ENCODE measurements around the gene AVEN. TPM values are rescaled to one million over a fixed set of nuclear protein-coding genes. Genes with fewer than 3 reads are reported as not detected.

AVEN gene
- total RNA-seq, 2 donors from 2014 or later, result 18.9 to 20.7 TPM

- Mint-ChIP-seq H3K27me3 (ENCODE audit: insufficient read depth) (peaks cover 29% of the 10 kb centered on the region), H3K27ac (no peak overlapping the region), H3K9me3 (peaks cover 11% of the 10 kb centered on the region), H3K36me3 (ENCODE audit: low read depth) (no peaks in the 10 kb centered on the region), H3K4me1 (peaks cover 5% of the 10 kb centered on the region), H3K4me3 (no peak overlapping the region)
- H3K4me1 ChIP-seq (ENCODE audit: control insufficient read depth, insufficient read depth, low read length), result peaks cover 5% of the 10 kb centered on the region
- no peak for TF ChIP-seq CTCF (conservative IDR thresholded peaks at IDR 0.05)
- no peaks in the 10 kb centered on the region for H3K36me3 ChIP-seq (ENCODE audit: control insufficient read depth, insufficient read depth, low read length)
- H3K9me3 ChIP-seq (ENCODE audit: control insufficient read depth, low read length), result peaks cover 5% of the 10 kb centered on the region
- WGBS, 2 experiments (ENCODE audit: insufficient coverage in 1 of 2, insufficient read length in 1 of 2), result 91 to 94% methylated on average over 2 of the region's 2 CpGs
- no peak for DNase-seq
- no peaks in the 10 kb centered on the region for H3K27me3 ChIP-seq (ENCODE audit: control insufficient read depth, insufficient read depth, low read length, poor library complexity, severe bottlenecking)
- H3K4me3 ChIP-seq (ENCODE audit: low read length), result no peak overlapping the region
- H3K27ac ChIP-seq (ENCODE audit: low read depth, low read length), result no peak overlapping the region
- H3K9ac ChIP-seq (ENCODE audit: extremely low read depth, low read length, poor library complexity, severe bottlenecking), result no peak overlapping the region
Observed at GRCh38 chr15:34043813-34044212, 4.8 kb upstream of the AVEN start.

- no peak overlapping the region for H3K4me3 ChIP-seq (ENCODE audit: low read length)
- Mint-ChIP-seq H3K27me3 (ENCODE audit: insufficient read depth) (peaks cover 29% of the 10 kb centered on the region), H3K4me1 (peaks cover 5% of the 10 kb centered on the region), H3K27ac (no peak overlapping the region), H3K36me3 (ENCODE audit: low read depth) (no peaks in the 10 kb centered on the region), H3K9me3 (peaks cover 7% of the 10 kb centered on the region), H3K4me3 (no peak overlapping the region)
- no peak for DNase-seq
- H3K9ac ChIP-seq (ENCODE audit: extremely low read depth, low read length, poor library complexity, severe bottlenecking), result no peak overlapping the region
- WGBS, 2 experiments (ENCODE audit: insufficient coverage in 1 of 2, insufficient read length in 1 of 2), result 80% methylated on average over 1 of the region's 1 CpG; no CpG with 5 or more reads in 1 of the 2 experiments
- no peak overlapping the region for H3K27ac ChIP-seq (ENCODE audit: low read depth, low read length)
- peaks cover 5% of the 10 kb centered on the region for H3K4me1 ChIP-seq (ENCODE audit: control insufficient read depth, insufficient read depth, low read length)
- H3K27me3 ChIP-seq (ENCODE audit: control insufficient read depth, insufficient read depth, low read length, poor library complexity, severe bottlenecking), result no peaks in the 10 kb centered on the region
- H3K9me3 ChIP-seq (ENCODE audit: control insufficient read depth, low read length), result peaks cover under 1% of the 10 kb centered on the region
- no peak for TF ChIP-seq CTCF (conservative IDR thresholded peaks at IDR 0.05)
- H3K36me3 ChIP-seq (ENCODE audit: control insufficient read depth, insufficient read depth, low read length), result no peaks in the 10 kb centered on the region
Observed at GRCh38 chr15:34043391-34043790, 4.4 kb upstream of the AVEN start.

- H3K36me3 Mint-ChIP-seq (ENCODE audit: low read depth), result no peaks in the 10 kb centered on the region
- H3K27ac ChIP-seq (ENCODE audit: low read depth, low read length), result no peak overlapping the region
- H3K4me1 Mint-ChIP-seq, result peaks cover 8% of the 10 kb centered on the region
- DNase-seq, result no peak
- no peaks in the 10 kb centered on the region for H3K36me3 ChIP-seq (ENCODE audit: control insufficient read depth, insufficient read depth, low read length)
- 63 to 100% methylated on average over 1 of the region's 1 CpG for WGBS, 2 experiments (ENCODE audit: insufficient coverage in 1 of 2, insufficient read length in 1 of 2)
- H3K9ac ChIP-seq (ENCODE audit: extremely low read depth, low read length, poor library complexity, severe bottlenecking), result no peak overlapping the region
- peak overlapping the region; percentile 88 for H3K4me3 ChIP-seq (ENCODE audit: low read length)
- H3K4me1 ChIP-seq (ENCODE audit: control insufficient read depth, insufficient read depth, low read length), result peaks cover 5% of the 10 kb centered on the region
- no peaks in the 10 kb centered on the region for H3K9me3 ChIP-seq (ENCODE audit: control insufficient read depth, low read length)
- no peak overlapping the region for H3K27ac Mint-ChIP-seq
- peaks cover 29% of the 10 kb centered on the region for H3K27me3 Mint-ChIP-seq (ENCODE audit: insufficient read depth)
- no peak for TF ChIP-seq CTCF (conservative IDR thresholded peaks at IDR 0.05)
- H3K4me3 Mint-ChIP-seq, result peak overlapping the region; percentile 73
- no peaks in the 10 kb centered on the region for H3K27me3 ChIP-seq (ENCODE audit: control insufficient read depth, insufficient read depth, low read length, poor library complexity, severe bottlenecking)
- H3K9me3 Mint-ChIP-seq, result no peaks in the 10 kb centered on the region
Observed at GRCh38 chr15:34039790-34040113, 748 bp upstream of the AVEN start.

All from endodermal cell (in vitro differentiated cells).